ENCODE data around the gene ATP13A2.

The ATP13A2 gene

GRCh38 chr1:17055801-17056200 lies 44.1 kb upstream of the ATP13A2 start:
- H3K4me3 ChIP-seq (ENCODE audit: low read depth, low read length) = no peak overlapping the region
- DNase-seq (ENCODE audit: low read depth) = no peak
- TF ChIP-seq CTCF (IDR thresholded peaks at IDR 0.05; ENCODE audit: control insufficient read depth, extremely low read depth, insufficient read depth) = no peak

GRCh38 chr1:17053685-17054410 lies 42.1 kb upstream of the ATP13A2 start, which contains the start of gene SDHB:
TSS of gene SDHB (minus strand) at chr1:17054032. CDS start at chr1:17054019, 13 bp downstream.
- no peak for TF ChIP-seq CTCF (IDR thresholded peaks at IDR 0.05; ENCODE audit: control insufficient read depth, extremely low read depth, insufficient read depth)
- peak within 1 kb of the TSS; percentile 86 for H3K4me3 ChIP-seq (ENCODE audit: low read depth, low read length)
- peak; percentile 80 for DNase-seq (ENCODE audit: low read depth)

GRCh38 chr1:17053086-17053684 lies 41.5 kb upstream of the ATP13A2 start:
- DNase-seq (ENCODE audit: low read depth) = no peak
- H3K4me3 ChIP-seq (ENCODE audit: low read depth, low read length) = peak overlapping the region; percentile 86
- no peak for TF ChIP-seq CTCF (IDR thresholded peaks at IDR 0.05; ENCODE audit: control insufficient read depth, extremely low read depth, insufficient read depth)

DNA sequence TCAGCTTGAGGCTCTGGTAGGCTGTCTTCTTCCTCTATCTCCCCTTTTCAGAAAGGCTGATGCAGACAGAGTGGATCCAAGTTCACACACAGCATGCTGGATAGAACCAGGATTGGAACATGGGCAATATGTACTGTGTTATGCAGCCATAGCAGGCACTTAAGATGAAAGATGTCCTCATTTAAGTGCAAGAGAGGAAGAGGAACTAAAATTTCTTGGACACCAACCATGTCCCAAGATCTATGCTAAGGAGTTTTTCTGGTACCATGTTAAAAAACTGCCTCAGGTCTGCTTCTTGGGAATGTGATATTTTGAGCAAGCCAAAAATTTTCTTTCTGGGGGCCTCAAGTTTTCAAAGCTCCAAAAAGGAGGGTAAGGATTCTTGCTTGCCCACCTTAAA lies 40.9 kb upstream of the ATP13A2 start:
- no peak for TF ChIP-seq CTCF (IDR thresholded peaks at IDR 0.05; ENCODE audit: control insufficient read depth, extremely low read depth, insufficient read depth)
- H3K4me3 ChIP-seq (ENCODE audit: low read depth, low read length) = peak overlapping the region; percentile 86
- no peak for DNase-seq (ENCODE audit: low read depth)

- TF ChIP-seq CTCF (IDR thresholded peaks at IDR 0.05; ENCODE audit: control insufficient read depth, extremely low read depth, insufficient read depth) = no peak
- DNase-seq (ENCODE audit: low read depth) = no peak
- H3K4me3 ChIP-seq (ENCODE audit: low read depth, low read length) = no peak overlapping the region
These were observed 40.3 kb upstream of the ATP13A2 start for GRCh38 chr1:17052038-17052437.

GRCh38 chr1:17047924-17048323 lies 36.2 kb upstream of the ATP13A2 start:
- no peak overlapping the region for H3K4me3 ChIP-seq (ENCODE audit: low read depth, low read length)
- no peak for TF ChIP-seq CTCF (IDR thresholded peaks at IDR 0.05; ENCODE audit: control insufficient read depth, extremely low read depth, insufficient read depth)
- no peak for DNase-seq (ENCODE audit: low read depth)

GRCh38 chr1:17046334-17046657 lies 34.6 kb upstream of the ATP13A2 start:
- no peak overlapping the region for H3K4me3 ChIP-seq (ENCODE audit: low read depth, low read length)
- DNase-seq (ENCODE audit: low read depth) = no peak
- TF ChIP-seq CTCF (IDR thresholded peaks at IDR 0.05; ENCODE audit: control insufficient read depth, extremely low read depth, insufficient read depth) = no peak
